T-cell (primary cell): ENCODE measurements around the gene COL23A1. TPM values are rescaled to one million over a fixed set of nuclear protein-coding genes. Genes with fewer than 3 reads are reported as not detected.

Experiments used
- ATAC-seq, 4 experiments: fragments of 200-7000 bp in 3 of 4; fragments of 150-1000 bp in 1 of 4; cut with Tn5 transposase; replicated peaks in 1 of 4; 1 replicate in 3 of 4; 2 replicates in 1 of 4; pipeline ENCODE4 v1.10.0; 2021; ENCODE audit warnings: moderate library complexity in 3 of 4, mild to moderate bottlenecking in 2 of 4, moderate number of reproducible peaks in 1 of 4
- CTCF ChIA-PET, 2 donors: fragments of 300-600 bp; sonication (Branson Sonifier 250); formaldehyde crosslinking; loops; one replicate each; lab custom pipeline; 2022; ENCODE audit warnings: antibody characterized with exemption in 2 of 2; lab: Charles Lee
- POLR2A ChIA-PET, 2 donors: fragments of 300-600 bp; sonication (Branson Sonifier 250); formaldehyde crosslinking; loops; one replicate each; lab custom pipeline; 2022; ENCODE audit warnings: antibody characterized with exemption in 2 of 2; lab: Charles Lee
- DNase-seq, 35 experiments: peaks; one replicate each; pipeline versions ENCODE4 v3.0.0 to v3.0.0-alpha.2; 2013 to 2023
- H3K27ac ChIP-seq: one replicate; pipeline ENCODE4 v1.5.1; 2013; ENCODE audit warnings: low read length
- H3K27me3 ChIP-seq, 2 experiments: replicated peaks in 1 of 2; 1 replicate in 1 of 2; 2 replicates in 1 of 2; pipeline versions ENCODE4 v1.6.1 to v1.7.0; 2013; ENCODE audit warnings: low read length in 1 of 2, mixed read lengths in 1 of 2; ENCODE audit not compliant: control insufficient read depth in 2 of 2, insufficient read depth in 2 of 2; ENCODE audit errors: extremely low read depth in 1 of 2
- H3K36me3 ChIP-seq, 2 donors: 1 replicate in 1 of 2; 2 replicates in 1 of 2; pipeline versions ENCODE4 v1.6.1 to v1.7.0; 2013; ENCODE audit warnings: low read length in 1 of 2; ENCODE audit not compliant: control insufficient read depth in 2 of 2, insufficient read depth in 1 of 2; ENCODE audit errors: extremely low read depth in 1 of 2
- H3K4me1 ChIP-seq, 2 experiments: 1 replicate in 1 of 2; 2 replicates in 1 of 2; pipeline versions ENCODE4 v1.6.1 to v1.7.0; 2013; ENCODE audit warnings: low read length in 2 of 2, mixed read lengths in 1 of 2; ENCODE audit not compliant: insufficient read depth in 2 of 2, control insufficient read depth in 1 of 2; ENCODE audit errors: extremely low read depth in 1 of 2
- H3K4me3 ChIP-seq, 2 donors: 1 replicate in 1 of 2; 2 replicates in 1 of 2; pipeline versions ENCODE4 v1.5.1 to v1.7.0; 2013; ENCODE audit warnings: mild to moderate bottlenecking in 2 of 2, low read length in 1 of 2, moderate library complexity in 1 of 2; ENCODE audit not compliant: control insufficient read depth in 1 of 2; ENCODE audit errors: extremely low read depth in 1 of 2
- H3K9me3 ChIP-seq: 2 replicates; pipeline ENCODE4 v1.7.0; 2013
- H3K27ac Mint-ChIP-seq, 2 donors: one replicate each; pipeline ENCODE4 v1.8.0; 2020 to 2021; ENCODE audit warnings: mild to moderate bottlenecking in 2 of 2, mixed read lengths in 2 of 2
- H3K27me3 Mint-ChIP-seq, 2 donors: one replicate each; pipeline ENCODE4 v1.8.0; 2021 to 2022; ENCODE audit warnings: mixed read lengths in 2 of 2
- H3K36me3 Mint-ChIP-seq: one replicate; pipeline ENCODE4 v1.8.0; 2021; ENCODE audit warnings: mixed read lengths
- H3K4me1 Mint-ChIP-seq, 3 donors: one replicate each; pipeline ENCODE4 v1.8.0; 2020 to 2022; ENCODE audit warnings: mixed read lengths in 3 of 3, mild to moderate bottlenecking in 1 of 3
- H3K4me3 Mint-ChIP-seq, 3 donors: one replicate each; pipeline ENCODE4 v1.8.0; 2020 to 2022; ENCODE audit warnings: mild to moderate bottlenecking in 3 of 3, mixed read lengths in 3 of 3, moderate library complexity in 3 of 3
- H3K9me3 Mint-ChIP-seq, 3 donors: one replicate each; pipeline ENCODE4 v1.8.0; 2020 to 2022; ENCODE audit warnings: mixed read lengths in 3 of 3
- WGBS: methylation state at CpG from one replicate; pipeline ENCODE4 v1.1.5; 2013; ENCODE audit warnings: missing lambda C conversion rate; ENCODE audit not compliant: insufficient coverage; 5-methylcytosine and 5-hydroxymethylcytosine counted together
- total RNA-seq, 35 experiments: library from RNA in 6 of 35; stranded (reverse) in 6 of 35; fragments of 120-200 nt in 1 of 35; gene quantifications; one replicate each; pipeline versions ENCODE4 v1.2.1 to v1.2.4 and lab custom pipeline; 2013 to 2026

COL23A1 gene
- total RNA-seq, 5 donors from 2014 or later (not counting 1 experiment from before 2014, with no cell fraction given): 0.07 to 0.13 TPM; not detected in 3

DNA sequence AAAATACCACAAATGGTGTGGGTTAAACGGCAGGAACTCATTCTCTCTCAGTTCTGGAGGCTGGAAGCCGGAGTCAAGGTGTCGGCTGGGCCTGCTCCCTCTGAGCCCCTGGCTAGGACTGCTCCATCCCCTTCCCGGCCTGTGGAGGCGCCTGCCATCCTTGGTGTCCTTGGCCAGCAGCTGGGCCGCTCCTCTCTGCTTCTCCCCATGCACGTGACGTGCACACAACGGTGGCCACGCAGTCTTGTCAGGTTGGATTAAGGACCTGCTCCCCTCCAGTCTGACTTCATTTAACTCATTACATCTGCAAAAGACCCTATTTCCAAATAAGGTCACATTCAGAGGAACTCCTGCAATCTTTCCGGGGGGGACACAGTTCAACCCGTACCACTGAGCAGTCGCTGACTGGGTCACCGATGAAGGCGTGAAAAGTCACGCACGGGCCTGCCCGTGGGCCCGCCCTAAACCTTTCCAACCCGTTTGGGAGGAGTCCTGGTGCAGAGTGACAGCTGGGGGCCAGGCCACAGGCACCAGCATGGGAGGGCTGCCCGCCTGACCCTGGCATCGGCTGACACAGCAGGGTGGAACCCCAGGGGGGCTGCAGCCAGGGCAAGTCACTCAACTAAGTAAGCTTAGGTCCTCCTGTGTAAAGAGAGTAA lies 135.2 kb downstream of the COL23A1 start:
- H3K27me3 Mint-ChIP-seq: peaks cover 1 to 2% of the 10 kb centered on the region in 2 donors
- H3K27ac ChIP-seq: no peak overlapping the region
- H3K36me3 Mint-ChIP-seq: no peaks in the 10 kb centered on the region
- POLR2A ChIA-PET: no interaction called here
- H3K27me3 ChIP-seq: peaks cover 0 to 14% of the 10 kb centered on the region in 2 experiments
- H3K36me3 ChIP-seq: no peaks in the 10 kb centered on the region
- H3K4me3 ChIP-seq: no peak overlapping the region
- ATAC-seq (no peak), DNase-seq (no peak)
- no peak overlapping the region for H3K27ac Mint-ChIP-seq
- H3K4me1 ChIP-seq: no peaks in the 10 kb centered on the region
- WGBS: 86% methylated on average over 22 of the region's 22 CpGs
- CTCF ChIA-PET: no interaction called here
- H3K9me3 Mint-ChIP-seq: no peaks in the 10 kb centered on the region
- no peaks in the 10 kb centered on the region for H3K4me1 Mint-ChIP-seq
- no peak overlapping the region for H3K4me3 Mint-ChIP-seq
- no peaks in the 10 kb centered on the region for H3K9me3 ChIP-seq

DNA sequence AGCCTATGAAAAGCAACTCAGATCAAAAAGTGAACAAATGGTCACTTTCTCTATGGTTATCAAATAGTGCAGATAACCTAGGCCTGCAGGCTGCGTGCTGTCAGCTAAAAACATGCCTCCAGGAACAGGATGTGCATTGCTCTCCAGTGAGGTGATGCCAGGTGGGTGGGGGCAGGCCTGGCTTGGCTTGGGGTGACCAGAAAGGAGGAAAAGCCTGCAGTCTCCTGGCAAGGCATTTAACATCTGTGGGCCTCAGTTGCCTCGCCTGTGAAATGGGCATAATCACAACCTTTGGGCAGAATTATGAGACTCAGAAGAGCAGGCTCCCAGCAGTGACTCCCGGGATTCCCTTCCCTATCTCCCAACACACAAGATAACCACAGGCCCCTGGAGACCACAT lies 135.9 kb downstream of the COL23A1 start:
- Histone ChIP-seq H3K4me3 (no peak overlapping the region), H3K27me3 (peaks cover 0 to 21% of the 10 kb centered on the region in 2 experiments), H3K36me3 (no peaks in the 10 kb centered on the region), H3K27ac (no peak overlapping the region), H3K4me1 (no peaks in the 10 kb centered on the region), H3K9me3 (no peaks in the 10 kb centered on the region)
- ATAC-seq (no peak), DNase-seq (no peak)
- 85% methylated on average over 2 of the region's 3 CpGs for WGBS
- Mint-ChIP-seq H3K4me1 (no peaks in the 10 kb centered on the region), H3K27me3 (peaks cover 5 to 6% of the 10 kb centered on the region in 2 donors), H3K27ac (no peak overlapping the region), H3K36me3 (no peaks in the 10 kb centered on the region), H3K9me3 (no peaks in the 10 kb centered on the region), H3K4me3 (no peak overlapping the region)
- POLR2A ChIA-PET: no interaction called here
- CTCF ChIA-PET: no interaction called here

DNA sequence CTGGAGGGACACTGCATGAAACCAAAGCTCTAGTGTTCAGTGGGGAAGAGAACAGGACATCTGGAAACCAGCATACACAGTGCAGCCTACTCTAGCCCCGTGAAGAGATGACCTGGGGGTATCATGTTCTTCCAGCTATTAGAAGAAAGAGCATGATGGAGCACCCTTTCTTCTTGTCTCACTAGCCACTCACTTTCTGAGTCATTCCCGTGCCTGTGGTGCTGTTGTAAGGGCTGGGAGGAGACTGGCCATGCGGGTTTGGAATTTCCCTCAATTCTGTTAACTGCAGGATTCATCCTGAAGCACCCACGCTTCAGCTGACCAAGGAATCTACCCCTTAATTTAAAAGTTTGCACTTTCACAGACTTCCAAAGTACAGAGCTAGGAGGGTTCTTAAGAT lies 137.0 kb downstream of the COL23A1 start:
- ATAC-seq: no peak
- CTCF ChIA-PET: no interaction called here
- H3K4me3 Mint-ChIP-seq: no peak overlapping the region
- peaks cover 0 to 28% of the 10 kb centered on the region in 2 experiments for H3K27me3 ChIP-seq
- no peaks in the 10 kb centered on the region for H3K36me3 ChIP-seq
- H3K36me3 Mint-ChIP-seq: no peaks in the 10 kb centered on the region
- H3K4me1 Mint-ChIP-seq: no peaks in the 10 kb centered on the region
- peaks cover 5 to 6% of the 10 kb centered on the region in 2 donors for H3K27me3 Mint-ChIP-seq
- H3K4me3 ChIP-seq: no peak overlapping the region
- H3K27ac ChIP-seq: no peak overlapping the region
- no peak overlapping the region for H3K27ac Mint-ChIP-seq
- H3K9me3 ChIP-seq: no peaks in the 10 kb centered on the region
- no peaks in the 10 kb centered on the region for H3K4me1 ChIP-seq
- WGBS: no CpG with 5 or more reads among the region's 4 CpGs
- DNase-seq: no peak
- no peaks in the 10 kb centered on the region for H3K9me3 Mint-ChIP-seq
- POLR2A ChIA-PET: no interaction called here

DNA sequence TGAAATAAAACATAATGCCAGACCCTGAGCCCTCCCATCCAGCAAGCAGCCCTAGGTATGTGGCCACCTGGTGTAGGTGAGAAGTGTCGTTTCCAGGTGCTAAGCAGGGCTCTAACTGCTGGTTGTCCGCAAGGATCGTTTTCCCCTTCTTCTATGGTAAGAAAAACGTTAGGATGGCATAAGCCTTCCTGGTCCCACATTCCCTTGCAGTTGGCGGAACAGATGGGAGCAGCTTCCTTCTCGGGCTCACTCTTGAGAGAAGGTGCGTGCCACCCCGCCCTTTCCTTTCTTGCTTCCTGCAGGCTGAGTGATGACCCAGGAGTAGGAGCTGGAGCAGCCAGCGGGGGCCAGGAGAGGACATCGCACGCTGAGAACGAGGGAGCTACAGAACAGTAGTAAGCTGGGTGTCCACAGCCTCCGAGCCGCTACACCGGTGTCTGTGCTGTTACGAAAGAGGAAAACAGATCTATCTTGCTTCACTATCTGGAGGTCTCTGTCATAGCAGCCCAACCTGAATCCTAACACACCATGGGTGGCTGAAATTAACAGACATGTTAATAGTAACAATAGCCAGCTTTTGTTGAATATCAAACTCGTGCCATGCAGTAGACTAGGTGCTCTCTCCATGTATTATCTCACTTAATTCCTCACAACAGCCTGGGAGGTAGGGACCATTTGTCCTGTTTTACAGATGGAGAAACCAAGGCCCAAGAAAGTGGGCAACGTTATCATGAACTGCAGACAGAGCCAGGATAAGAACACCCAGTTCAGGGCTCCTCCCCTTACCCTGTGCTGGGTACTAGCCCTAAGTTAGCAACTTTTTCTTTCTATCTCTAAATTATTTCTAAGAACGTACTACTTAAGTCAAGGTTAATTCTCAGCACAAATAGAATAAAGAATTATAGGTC lies 139.8 kb downstream of the COL23A1 start:
- no peaks in the 10 kb centered on the region for H3K9me3 ChIP-seq
- H3K27ac ChIP-seq: no peak overlapping the region
- no peak overlapping the region for H3K27ac Mint-ChIP-seq
- no peak for ATAC-seq
- no peak for DNase-seq
- H3K4me1 ChIP-seq: no peaks in the 10 kb centered on the region
- WGBS: 73% methylated on average over 17 of the region's 19 CpGs
- peaks cover 11 to 13% of the 10 kb centered on the region in 2 donors for H3K27me3 Mint-ChIP-seq
- ChIA-PET POLR2A (no interaction called here), CTCF (no interaction called here)
- no peak overlapping the region for H3K4me3 ChIP-seq
- H3K36me3 Mint-ChIP-seq: no peaks in the 10 kb centered on the region
- H3K4me3 Mint-ChIP-seq: no peak overlapping the region
- H3K4me1 Mint-ChIP-seq: no peaks in the 10 kb centered on the region
- H3K9me3 Mint-ChIP-seq: no peaks in the 10 kb centered on the region
- peaks cover 0 to 24% of the 10 kb centered on the region in 2 experiments for H3K27me3 ChIP-seq
- H3K36me3 ChIP-seq: no peaks in the 10 kb centered on the region

DNA sequence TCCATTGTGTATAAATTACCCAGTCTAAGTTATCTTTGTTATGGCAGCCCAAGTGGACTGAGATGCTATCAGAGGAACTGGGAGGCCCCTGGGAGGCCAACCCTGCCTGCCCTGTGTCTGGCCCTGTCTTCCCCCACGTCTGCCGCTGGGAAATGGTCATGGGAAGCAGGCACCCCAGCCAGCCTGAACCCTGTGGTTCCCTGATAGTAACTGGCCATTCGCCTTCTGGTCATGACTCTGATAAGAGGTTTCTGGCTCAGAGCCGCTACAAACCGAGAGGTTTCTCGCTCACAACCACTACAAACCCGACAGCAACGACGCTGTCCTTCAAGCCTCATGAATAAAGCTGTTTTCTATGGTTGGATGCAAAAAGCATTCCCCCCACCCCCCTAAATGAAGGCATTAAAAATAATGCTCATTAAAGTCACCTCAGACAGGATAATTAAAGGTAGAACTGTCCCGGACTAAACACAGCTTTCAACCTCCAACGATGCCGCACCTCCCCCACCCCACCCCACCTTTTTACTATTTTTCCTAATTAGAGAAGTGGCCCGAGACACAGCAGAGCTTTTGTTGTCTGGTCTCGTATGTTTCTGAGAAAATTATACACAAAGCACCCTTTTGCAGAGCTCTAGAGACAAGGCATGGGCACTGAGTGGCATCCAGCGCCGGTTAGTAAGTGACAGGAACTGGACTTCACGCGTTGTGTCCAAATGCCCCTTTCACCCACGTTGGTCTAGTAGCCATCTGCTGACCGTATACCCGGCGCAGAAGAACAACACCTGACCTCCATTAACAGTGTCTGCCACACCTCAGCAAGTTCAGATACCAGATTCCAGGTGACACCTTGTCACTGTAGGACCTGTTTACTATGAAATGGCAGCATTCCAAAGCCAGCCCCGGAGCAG lies 140.8 kb downstream of the COL23A1 start:
- Histone ChIP-seq H3K27me3 (peaks cover 0 to 19% of the 10 kb centered on the region in 2 experiments), H3K4me1 (no peaks in the 10 kb centered on the region), H3K36me3 (no peaks in the 10 kb centered on the region), H3K9me3 (no peaks in the 10 kb centered on the region), H3K27ac (no peak overlapping the region), H3K4me3 (no peak overlapping the region)
- WGBS: 76% methylated on average over 16 of the region's 23 CpGs
- Mint-ChIP-seq H3K27ac (no peak overlapping the region), H3K27me3 (peaks cover 11 to 18% of the 10 kb centered on the region in 2 donors), H3K9me3 (no peaks in the 10 kb centered on the region), H3K36me3 (no peaks in the 10 kb centered on the region), H3K4me1 (no peaks in the 10 kb centered on the region), H3K4me3 (no peak overlapping the region)
- DNase-seq (peak in 1 of 35 experiments; percentile 14), ATAC-seq (no peak)
- POLR2A ChIA-PET: no interaction called here
- CTCF ChIA-PET: no interaction called here

DNA sequence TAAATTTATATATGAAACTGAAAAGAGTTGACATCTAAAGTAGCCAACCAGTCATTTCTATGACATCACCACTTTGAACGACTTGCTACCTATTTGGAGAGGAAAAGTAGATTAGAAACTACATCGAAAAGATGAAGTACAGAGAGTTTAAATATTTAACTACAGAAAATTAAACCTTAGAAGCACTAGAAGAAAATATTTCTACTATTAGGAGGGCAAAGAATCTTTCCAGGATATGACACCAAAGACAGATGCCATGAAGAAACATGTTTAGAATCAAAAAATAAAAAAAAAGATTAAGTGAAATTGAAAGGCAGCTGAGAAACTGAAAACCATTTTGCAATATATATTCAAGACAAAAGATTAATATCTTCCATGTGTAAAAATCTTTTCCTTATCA lies 144.7 kb downstream of the COL23A1 start:
- peaks cover 0 to 32% of the 10 kb centered on the region in 2 experiments for H3K27me3 ChIP-seq
- H3K36me3 Mint-ChIP-seq: no peaks in the 10 kb centered on the region
- H3K27ac Mint-ChIP-seq: no peak overlapping the region
- H3K27me3 Mint-ChIP-seq: peaks cover 11 to 31% of the 10 kb centered on the region in 2 donors
- H3K4me1 Mint-ChIP-seq: peaks cover 0 to 5% (median 5%) of the 10 kb centered on the region in 3 donors
- H3K4me3 Mint-ChIP-seq: no peak overlapping the region
- ATAC-seq: no peak
- POLR2A ChIA-PET: no interaction called here
- no CpG with 5 or more reads among the region's 2 CpGs for WGBS
- peaks cover 0 to 7% of the 10 kb centered on the region in 2 experiments for H3K4me1 ChIP-seq
- no peaks in the 10 kb centered on the region for H3K9me3 ChIP-seq
- CTCF ChIA-PET: no interaction called here
- DNase-seq: no peak
- H3K27ac ChIP-seq: no peak overlapping the region
- no peak overlapping the region for H3K4me3 ChIP-seq
- no peaks in the 10 kb centered on the region for H3K9me3 Mint-ChIP-seq
- no peaks in the 10 kb centered on the region for H3K36me3 ChIP-seq
